ENCODE measurements around the gene CARM1.

- TF ChIP-seq, protein P1, sequence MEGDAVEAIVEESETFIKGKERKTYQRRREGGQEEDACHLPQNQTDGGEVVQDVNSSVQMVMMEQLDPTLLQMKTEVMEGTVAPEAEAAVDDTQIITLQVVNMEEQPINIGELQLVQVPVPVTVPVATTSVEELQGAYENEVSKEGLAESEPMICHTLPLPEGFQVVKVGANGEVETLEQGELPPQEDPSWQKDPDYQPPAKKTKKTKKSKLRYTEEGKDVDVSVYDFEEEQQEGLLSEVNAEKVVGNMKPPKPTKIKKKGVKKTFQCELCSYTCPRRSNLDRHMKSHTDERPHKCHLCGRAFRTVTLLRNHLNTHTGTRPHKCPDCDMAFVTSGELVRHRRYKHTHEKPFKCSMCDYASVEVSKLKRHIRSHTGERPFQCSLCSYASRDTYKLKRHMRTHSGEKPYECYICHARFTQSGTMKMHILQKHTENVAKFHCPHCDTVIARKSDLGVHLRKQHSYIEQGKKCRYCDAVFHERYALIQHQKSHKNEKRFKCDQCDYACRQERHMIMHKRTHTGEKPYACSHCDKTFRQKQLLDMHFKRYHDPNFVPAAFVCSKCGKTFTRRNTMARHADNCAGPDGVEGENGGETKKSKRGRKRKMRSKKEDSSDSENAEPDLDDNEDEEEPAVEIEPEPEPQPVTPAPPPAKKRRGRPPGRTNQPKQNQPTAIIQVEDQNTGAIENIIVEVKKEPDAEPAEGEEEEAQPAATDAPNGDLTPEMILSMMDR (IDR thresholded peaks at IDR 0.05 in 2 of 3, conservative IDR thresholded peaks at IDR 0.05 in 1 of 3; ENCODE audit: borderline replicate concordance in 1 of 3, insufficient read depth in 1 of 3, low read depth in 2 of 3, low read length in 2 of 3), result no peak
- TF ChIP-seq POLR2A (IDR thresholded peaks at IDR 0.05; ENCODE audit: borderline replicate concordance, extremely low read depth, insufficient read depth, insufficient read length) (no peak), EGR1 (IDR thresholded peaks at IDR 0.05; ENCODE audit: low read depth) (no peak), SRF (IDR thresholded peaks at IDR 0.05; ENCODE audit: low read depth) (no peak), POLR2AphosphoS5 (IDR thresholded peaks at IDR 0.05; ENCODE audit: low read depth, low read length) (no peak), YY1 (IDR thresholded peaks at IDR 0.05; ENCODE audit: extremely low read depth, insufficient replicate concordance, low read depth, low read length) (no peak), EZH2phosphoT487 (IDR thresholded peaks at IDR 0.05; ENCODE audit: borderline replicate concordance) (no peak), EZH2 (IDR thresholded peaks at IDR 0.05) (no peak), CEBPB (IDR thresholded peaks at IDR 0.05; ENCODE audit: low read depth) (no peak), JUND (IDR thresholded peaks at IDR 0.05) (no peak)
- TF ChIP-seq, protein P2, sequence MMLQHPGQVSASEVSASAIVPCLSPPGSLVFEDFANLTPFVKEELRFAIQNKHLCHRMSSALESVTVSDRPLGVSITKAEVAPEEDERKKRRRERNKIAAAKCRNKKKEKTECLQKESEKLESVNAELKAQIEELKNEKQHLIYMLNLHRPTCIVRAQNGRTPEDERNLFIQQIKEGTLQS (IDR thresholded peaks at IDR 0.05), result no peak
Observed at GRCh38 chr19:10927730-10928562, 56.6 kb downstream of the CARM1 start.
